GM18909 (cell line): Measurements from ENCODE around the gene OTOF.

Source experiments
- ATAC-seq: cut with Tn5 transposase; IDR thresholded peaks from one replicate; pipeline ENCODE4 v1.9.1; 2021; ENCODE audit warnings: mild to moderate bottlenecking; ENCODE audit not compliant: unreplicated experiment, poor library complexity

Gene OTOF

GRCh38 chr2:26424221-26424620, 53.7 kb downstream of the OTOF start:
- ATAC-seq: no peak

DNA sequence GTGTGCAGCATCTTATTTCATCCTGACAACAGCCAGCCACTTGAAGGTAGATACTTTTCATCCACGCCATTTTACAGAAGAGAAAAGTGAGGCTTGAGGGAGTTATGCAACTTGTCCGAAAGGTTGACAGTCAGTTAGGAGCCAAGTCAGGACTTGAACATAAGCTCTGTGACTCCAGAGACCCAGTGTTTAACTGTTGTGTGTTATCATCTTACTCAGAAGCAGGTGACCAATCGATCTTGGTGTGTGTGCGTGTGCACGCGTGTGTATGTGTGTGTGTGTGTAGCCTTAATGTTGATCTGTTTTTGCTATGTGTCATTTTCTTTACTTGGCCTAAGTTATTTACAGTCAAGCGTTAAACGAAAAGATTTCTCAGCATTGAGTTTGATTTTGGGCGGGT, 54.2 kb downstream of the OTOF start:
- ATAC-seq: no peak

DNA sequence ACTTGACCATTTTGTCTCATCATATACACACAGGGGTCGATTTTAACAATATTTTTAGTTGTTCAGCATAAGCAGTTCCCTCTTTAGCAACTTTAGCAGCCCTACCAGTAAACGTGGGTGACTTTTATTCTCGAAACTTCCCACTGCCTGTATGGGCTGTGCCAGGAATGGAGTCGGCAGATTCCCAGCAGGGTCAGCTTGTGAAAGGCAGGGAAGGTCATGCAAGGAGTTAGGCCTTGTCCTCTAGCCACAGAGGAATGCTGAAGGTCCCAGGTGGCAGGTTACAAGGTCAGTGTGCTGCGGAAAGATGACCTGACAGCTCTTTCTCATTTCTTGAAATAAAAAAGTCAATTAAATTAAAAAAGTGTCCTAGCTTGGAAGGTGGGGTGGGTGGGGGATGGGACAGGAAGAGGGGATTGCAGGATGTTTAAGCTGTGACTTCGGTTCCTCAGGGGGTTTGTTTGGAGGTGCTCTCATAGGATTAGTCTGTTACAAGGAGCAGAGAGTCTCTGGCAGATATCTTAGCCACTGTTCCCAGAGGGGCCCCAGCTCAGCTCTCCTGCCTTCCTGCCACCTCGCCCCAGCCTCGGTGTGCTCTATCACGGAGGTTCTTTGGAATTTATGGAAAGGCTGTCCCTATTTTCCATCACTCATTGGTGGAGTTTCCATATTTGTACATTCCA, 54.8 kb downstream of the OTOF start:
- no peak for ATAC-seq

- no peak for ATAC-seq
Observed at GRCh38 chr2:26421961-26422360, 56.0 kb downstream of the OTOF start.

DNA sequence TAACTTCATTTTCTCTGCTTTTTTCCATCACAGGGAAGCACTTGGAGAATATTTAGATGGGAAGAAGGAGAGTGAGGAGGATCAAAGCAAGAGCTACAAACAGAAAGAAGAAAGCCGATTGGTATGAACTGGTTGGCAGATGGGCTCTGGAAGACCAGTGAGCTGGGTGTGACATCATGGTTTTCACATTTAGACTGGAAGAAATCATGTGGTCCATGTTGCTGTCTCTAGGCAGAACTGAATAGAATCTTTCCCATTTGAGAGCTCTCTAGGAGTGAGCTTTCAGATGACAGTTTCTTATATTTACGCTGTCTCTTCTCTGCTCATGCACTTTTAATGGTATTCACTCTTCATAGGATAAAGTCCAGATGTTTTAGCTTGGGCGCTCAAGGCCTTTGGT, 63.6 kb downstream of the OTOF start:
- ATAC-seq: no peak

GRCh38 chr2:26412091-26412673, 65.7 kb downstream of the OTOF start:
- no peak for ATAC-seq

- no peak for ATAC-seq
Observed at GRCh38 chr2:26411419-26411818, 66.5 kb downstream of the OTOF start.

DNA sequence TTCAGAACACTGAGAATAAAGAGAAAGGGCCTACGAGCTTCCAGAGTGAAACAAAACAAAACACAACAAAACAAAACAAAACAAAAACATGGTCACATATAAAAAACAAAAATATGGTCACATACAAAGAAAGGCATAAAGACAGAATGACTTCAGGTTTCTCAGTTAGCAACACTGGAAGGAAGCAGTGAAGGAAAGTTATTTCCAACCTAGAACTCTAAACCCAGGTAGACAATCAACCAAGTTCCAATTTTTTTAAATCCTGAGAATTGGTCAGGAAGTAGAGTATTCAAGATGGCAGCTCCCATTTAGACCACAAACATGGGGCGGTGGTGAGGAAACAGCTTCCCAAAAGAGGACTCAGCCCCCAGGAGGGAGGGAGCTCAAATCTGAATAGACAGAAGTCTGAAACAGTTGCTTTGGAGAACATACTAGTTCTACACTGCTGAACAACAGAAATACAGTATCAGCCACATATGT, 67.1 kb downstream of the OTOF start:
- no peak for ATAC-seq

- no peak for ATAC-seq
Observed at GRCh38 chr2:26409785-26410184, 68.1 kb downstream of the OTOF start.

DNA sequence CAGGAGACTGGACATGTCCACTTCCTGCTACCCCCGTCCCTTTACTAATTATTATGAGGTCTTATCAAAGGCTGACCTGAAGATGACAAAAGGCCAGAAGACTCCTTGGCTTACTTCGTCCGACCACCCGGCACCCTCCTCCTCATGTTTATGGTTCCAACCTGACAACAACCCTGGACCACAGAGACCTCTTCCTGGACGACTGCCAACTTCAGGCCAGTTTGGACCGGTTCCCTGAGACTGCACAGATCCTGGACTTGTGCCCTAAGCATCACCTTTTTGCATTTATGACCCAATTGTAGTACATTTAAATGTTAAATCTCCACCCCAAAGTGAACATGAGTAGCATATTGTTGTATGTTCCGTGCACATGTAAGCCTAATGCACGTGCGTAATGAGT, 70.4 kb downstream of the OTOF start:
- no peak for ATAC-seq
